K562 (cell line): ENCODE data around the gene RCC1. TPM values are rescaled to one million over a fixed set of nuclear protein-coding genes. Genes with fewer than 3 reads are reported as not detected.

Experiments
- DDX20 ChIP-seq: fragments of 450-650 bp; IDR thresholded peaks from 2 replicates; pipeline ENCODE4 v1.6.1; 2016; ENCODE audit warnings: missing genetic modification characterization, low read depth, mild to moderate bottlenecking, missing compliant biosample characterization, moderate library complexity
- ESRRA ChIP-seq: fragments of 450-650 bp; IDR thresholded peaks from 2 replicates; pipeline ENCODE4 v1.6.1; 2014; ENCODE audit warnings: low read depth, mild to moderate bottlenecking, moderate library complexity, borderline replicate concordance
- FUS ChIP-seq: fragments of 200-400 bp; formaldehyde crosslinking; optimal IDR thresholded peaks from 2 replicates; pipeline ENCODE3; 2017; ENCODE audit warnings: low read depth, low read length
- HLTF ChIP-seq: fragments of 450-650 bp; IDR thresholded peaks from 2 replicates; pipeline ENCODE4 v1.6.1; 2016
- L3MBTL2 ChIP-seq: fragments of 450-650 bp; IDR thresholded peaks from 2 replicates; pipeline ENCODE4 v1.6.1; 2016; ENCODE audit warnings: mild to moderate bottlenecking, moderate library complexity
- NRF1 ChIP-seq, 2 experiments: fragments of 450-650 bp; IDR thresholded peaks in 1 of 2; conservative IDR thresholded peaks in 1 of 2; 2 replicates each; pipeline ENCODE4 v1.6.1; 2014; ENCODE audit warnings: mild to moderate bottlenecking in 2 of 2
- SIX5 ChIP-seq, 2 experiments: IDR thresholded peaks; 2 replicates each; pipeline ENCODE4 v1.6.1; 2011; ENCODE audit warnings: low read length in 2 of 2, borderline replicate concordance in 1 of 2, low read depth in 1 of 2, mild to moderate bottlenecking in 1 of 2, moderate library complexity in 1 of 2; ENCODE audit not compliant: insufficient read depth in 1 of 2
- ZBTB1 ChIP-seq: sonication (generic); formaldehyde crosslinking; IDR thresholded peaks from 2 replicates; pipeline ENCODE4 v1.8.1; 2023; ENCODE audit warnings: missing genetic modification reagents, low read depth, mild to moderate bottlenecking, borderline replicate concordance
- ZNF165 ChIP-seq: fragments of 250-450 bp; sonication (Bioruptor Pico); IDR thresholded peaks from 2 replicates; pipeline ENCODE4 v1.4.0; 2020; ENCODE audit warnings: borderline replicate concordance
- polyA plus RNA-seq, 8 experiments: library from polyadenylated mRNA; depleted of rRNA in 4 of 8; stranded (reverse) in 5 of 8; unstranded in 3 of 8; fragments of >200 nt; fragmentation: Nextera tagmentation in 2 of 8; fragmentation: Illumina TruSeq in 1 of 8; extraction: Ambion mirVana in 2 of 8; extraction: Trizol in 1 of 8; gene quantifications; 2 replicates each; pipeline versions ENCODE4 v1.2.1 to v1.2.3, GENCODE V29; 2011 to 2014; ENCODE audit warnings: inconsistent platforms in 1 of 8, missing spikeins in 1 of 8
- total RNA-seq, 7 experiments: library from RNA; depleted of rRNA in 6 of 7; stranded (reverse); fragments of >200 nt in 6 of 7; fragmentation: Illumina TruSeq in 2 of 7; extraction: Trizol in 2 of 7; gene quantifications; 2 replicates each; pipeline versions ENCODE4 v1.2.1 to v1.2.3, GENCODE V29; 2011 to 2021; ENCODE audit warnings: low replicate concordance in 1 of 7
- TF ChIP-seq, protein P1 (sequence below): sonication (generic); formaldehyde crosslinking; IDR thresholded peaks from 2 replicates; pipeline ENCODE4 v1.8.0; 2022; ENCODE audit warnings: missing genetic modification reagents, mild to moderate bottlenecking, moderate library complexity, borderline replicate concordance
- TF ChIP-seq, protein P2 (sequence below): fragments of 450-650 bp; formaldehyde crosslinking; IDR thresholded peaks from 2 replicates; pipeline ENCODE4 v1.4.0; 2022; ENCODE audit warnings: missing genetic modification characterization
- TF ChIP-seq, protein P3 (sequence below): fragments of 450-650 bp; IDR thresholded peaks from 2 replicates; pipeline ENCODE4 v1.6.1; 2014; ENCODE audit warnings: low read depth, mild to moderate bottlenecking, moderate library complexity, borderline replicate concordance
- TF ChIP-seq, protein P4 (sequence below): sonication (generic); formaldehyde crosslinking; IDR thresholded peaks from 2 replicates; pipeline ENCODE4 v1.8.0; 2022; ENCODE audit warnings: missing genetic modification reagents, mild to moderate bottlenecking, borderline replicate concordance
- TF ChIP-seq, protein P5 (sequence below): sonication (generic); formaldehyde crosslinking; IDR thresholded peaks from 2 replicates; pipeline ENCODE4 v1.4.0; 2020; ENCODE audit warnings: mild to moderate bottlenecking, missing genetic modification reagents
- TF ChIP-seq, protein P6 (sequence below): fragments of 450-650 bp; IDR thresholded peaks from 2 replicates; pipeline ENCODE4 v1.6.1; 2018; ENCODE audit not compliant: partially characterized antibody

RCC1 gene
- total and polyA plus RNA-seq, 9 of the 15 experiments (the other 6 are each of a cell fraction or from before 2014, with no cell fraction given) = 16.4 to 202 (median 107) TPM

DNA sequence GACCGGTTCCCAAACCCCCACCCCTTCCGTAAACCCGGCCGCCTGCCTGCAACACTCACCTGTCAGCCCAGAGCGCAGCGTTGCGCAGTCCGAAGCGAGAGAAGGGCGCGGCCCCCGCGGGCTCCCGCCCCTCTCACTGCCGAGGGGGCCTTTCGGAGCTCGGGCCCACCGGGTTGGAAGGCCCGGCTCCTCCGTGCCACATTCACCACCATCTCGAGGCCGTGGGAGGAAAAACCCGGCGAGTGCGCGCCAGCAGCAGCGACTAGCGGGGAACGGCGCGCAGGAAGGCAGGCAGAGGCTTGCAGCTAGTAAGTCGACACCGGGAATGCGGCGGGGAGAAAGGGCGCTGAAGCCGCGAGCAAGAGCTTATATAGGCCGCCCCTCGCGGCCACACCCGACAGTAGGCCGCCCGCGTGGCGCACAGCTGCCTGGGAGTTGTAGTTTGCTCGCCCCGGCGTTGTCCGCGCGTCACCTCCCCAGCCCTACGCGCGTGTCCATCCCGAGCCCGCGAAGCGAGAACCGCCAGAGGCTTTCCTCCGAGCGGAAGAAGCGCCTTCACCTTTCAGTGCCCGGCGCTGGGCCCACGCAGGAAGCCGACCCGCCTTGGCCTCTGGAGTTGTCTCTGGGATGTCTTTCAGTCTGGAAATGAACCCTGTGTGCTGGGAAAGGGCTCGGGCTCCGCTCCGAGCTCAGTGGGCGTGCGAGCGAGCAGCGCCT, 75.8 kb downstream of the RCC1 start (continued):
- TF ChIP-seq ESRRA (peak; percentile 85), HLTF (peak; percentile 67; the same call in 1 of the 2 replicates), ZBTB1 (CRISPR knock-in tag) (0 out of 2 replicates have a peak, but pooled peaks have one; percentile 69), NRF1 (conservative IDR thresholded peaks at IDR 0.05 in 1 of 2, IDR thresholded peaks at IDR 0.05 in 1 of 2) (peak; percentile 80 to 84), FUS (peak; percentile 98), SIX5 (IDR thresholded peaks at IDR 0.05; ENCODE audit: borderline replicate concordance in 1 of 2, insufficient read depth in 1 of 2, low read depth in 1 of 2, low read length in 2 of 2) (peak; percentile 78 to 85), L3MBTL2 (peak; percentile 99), ZNF165 (CRISPR knock-in tag) (peak; percentile 44; the same call in 1 of the 2 replicates), DDX20 (no peak)
- TF ChIP-seq, protein P1, sequence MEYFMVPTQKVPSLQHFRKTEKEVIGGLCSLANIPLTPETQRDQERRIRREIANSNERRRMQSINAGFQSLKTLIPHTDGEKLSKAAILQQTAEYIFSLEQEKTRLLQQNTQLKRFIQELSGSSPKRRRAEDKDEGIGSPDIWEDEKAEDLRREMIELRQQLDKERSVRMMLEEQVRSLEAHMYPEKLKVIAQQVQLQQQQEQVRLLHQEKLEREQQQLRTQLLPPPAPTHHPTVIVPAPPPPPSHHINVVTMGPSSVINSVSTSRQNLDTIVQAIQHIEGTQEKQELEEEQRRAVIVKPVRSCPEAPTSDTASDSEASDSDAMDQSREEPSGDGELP (CRISPR knock-in tag) = peak; percentile 93; the same call in 1 of the 2 replicates
- TF ChIP-seq, protein P2, sequence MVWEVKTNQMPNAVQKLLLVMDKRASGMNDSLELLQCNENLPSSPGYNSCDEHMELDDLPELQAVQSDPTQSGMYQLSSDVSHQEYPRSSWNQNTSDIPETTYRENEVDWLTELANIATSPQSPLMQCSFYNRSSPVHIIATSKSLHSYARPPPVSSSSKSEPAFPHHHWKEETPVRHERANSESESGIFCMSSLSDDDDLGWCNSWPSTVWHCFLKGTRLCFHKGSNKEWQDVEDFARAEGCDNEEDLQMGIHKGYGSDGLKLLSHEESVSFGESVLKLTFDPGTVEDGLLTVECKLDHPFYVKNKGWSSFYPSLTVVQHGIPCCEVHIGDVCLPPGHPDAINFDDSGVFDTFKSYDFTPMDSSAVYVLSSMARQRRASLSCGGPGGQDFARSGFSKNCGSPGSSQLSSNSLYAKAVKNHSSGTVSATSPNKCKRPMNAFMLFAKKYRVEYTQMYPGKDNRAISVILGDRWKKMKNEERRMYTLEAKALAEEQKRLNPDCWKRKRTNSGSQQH (CRISPR knock-in tag) = peak; percentile 86; the same call in 1 of the 2 replicates
- TF ChIP-seq, protein P3, sequence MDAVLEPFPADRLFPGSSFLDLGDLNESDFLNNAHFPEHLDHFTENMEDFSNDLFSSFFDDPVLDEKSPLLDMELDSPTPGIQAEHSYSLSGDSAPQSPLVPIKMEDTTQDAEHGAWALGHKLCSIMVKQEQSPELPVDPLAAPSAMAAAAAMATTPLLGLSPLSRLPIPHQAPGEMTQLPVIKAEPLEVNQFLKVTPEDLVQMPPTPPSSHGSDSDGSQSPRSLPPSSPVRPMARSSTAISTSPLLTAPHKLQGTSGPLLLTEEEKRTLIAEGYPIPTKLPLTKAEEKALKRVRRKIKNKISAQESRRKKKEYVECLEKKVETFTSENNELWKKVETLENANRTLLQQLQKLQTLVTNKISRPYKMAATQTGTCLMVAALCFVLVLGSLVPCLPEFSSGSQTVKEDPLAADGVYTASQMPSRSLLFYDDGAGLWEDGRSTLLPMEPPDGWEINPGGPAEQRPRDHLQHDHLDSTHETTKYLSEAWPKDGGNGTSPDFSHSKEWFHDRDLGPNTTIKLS = peak; percentile 87
- TF ChIP-seq, protein P4, sequence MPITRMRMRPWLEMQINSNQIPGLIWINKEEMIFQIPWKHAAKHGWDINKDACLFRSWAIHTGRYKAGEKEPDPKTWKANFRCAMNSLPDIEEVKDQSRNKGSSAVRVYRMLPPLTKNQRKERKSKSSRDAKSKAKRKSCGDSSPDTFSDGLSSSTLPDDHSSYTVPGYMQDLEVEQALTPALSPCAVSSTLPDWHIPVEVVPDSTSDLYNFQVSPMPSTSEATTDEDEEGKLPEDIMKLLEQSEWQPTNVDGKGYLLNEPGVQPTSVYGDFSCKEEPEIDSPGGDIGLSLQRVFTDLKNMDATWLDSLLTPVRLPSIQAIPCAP (CRISPR knock-in tag) = peak; percentile 67; the same call in 1 of the 2 replicates
- TF ChIP-seq, protein P5, sequence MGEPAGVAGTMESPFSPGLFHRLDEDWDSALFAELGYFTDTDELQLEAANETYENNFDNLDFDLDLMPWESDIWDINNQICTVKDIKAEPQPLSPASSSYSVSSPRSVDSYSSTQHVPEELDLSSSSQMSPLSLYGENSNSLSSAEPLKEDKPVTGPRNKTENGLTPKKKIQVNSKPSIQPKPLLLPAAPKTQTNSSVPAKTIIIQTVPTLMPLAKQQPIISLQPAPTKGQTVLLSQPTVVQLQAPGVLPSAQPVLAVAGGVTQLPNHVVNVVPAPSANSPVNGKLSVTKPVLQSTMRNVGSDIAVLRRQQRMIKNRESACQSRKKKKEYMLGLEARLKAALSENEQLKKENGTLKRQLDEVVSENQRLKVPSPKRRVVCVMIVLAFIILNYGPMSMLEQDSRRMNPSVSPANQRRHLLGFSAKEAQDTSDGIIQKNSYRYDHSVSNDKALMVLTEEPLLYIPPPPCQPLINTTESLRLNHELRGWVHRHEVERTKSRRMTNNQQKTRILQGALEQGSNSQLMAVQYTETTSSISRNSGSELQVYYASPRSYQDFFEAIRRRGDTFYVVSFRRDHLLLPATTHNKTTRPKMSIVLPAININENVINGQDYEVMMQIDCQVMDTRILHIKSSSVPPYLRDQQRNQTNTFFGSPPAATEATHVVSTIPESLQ (CRISPR knock-in tag) = peak; percentile 24; the same call in 1 of the 2 replicates
- TF ChIP-seq, protein P6, sequence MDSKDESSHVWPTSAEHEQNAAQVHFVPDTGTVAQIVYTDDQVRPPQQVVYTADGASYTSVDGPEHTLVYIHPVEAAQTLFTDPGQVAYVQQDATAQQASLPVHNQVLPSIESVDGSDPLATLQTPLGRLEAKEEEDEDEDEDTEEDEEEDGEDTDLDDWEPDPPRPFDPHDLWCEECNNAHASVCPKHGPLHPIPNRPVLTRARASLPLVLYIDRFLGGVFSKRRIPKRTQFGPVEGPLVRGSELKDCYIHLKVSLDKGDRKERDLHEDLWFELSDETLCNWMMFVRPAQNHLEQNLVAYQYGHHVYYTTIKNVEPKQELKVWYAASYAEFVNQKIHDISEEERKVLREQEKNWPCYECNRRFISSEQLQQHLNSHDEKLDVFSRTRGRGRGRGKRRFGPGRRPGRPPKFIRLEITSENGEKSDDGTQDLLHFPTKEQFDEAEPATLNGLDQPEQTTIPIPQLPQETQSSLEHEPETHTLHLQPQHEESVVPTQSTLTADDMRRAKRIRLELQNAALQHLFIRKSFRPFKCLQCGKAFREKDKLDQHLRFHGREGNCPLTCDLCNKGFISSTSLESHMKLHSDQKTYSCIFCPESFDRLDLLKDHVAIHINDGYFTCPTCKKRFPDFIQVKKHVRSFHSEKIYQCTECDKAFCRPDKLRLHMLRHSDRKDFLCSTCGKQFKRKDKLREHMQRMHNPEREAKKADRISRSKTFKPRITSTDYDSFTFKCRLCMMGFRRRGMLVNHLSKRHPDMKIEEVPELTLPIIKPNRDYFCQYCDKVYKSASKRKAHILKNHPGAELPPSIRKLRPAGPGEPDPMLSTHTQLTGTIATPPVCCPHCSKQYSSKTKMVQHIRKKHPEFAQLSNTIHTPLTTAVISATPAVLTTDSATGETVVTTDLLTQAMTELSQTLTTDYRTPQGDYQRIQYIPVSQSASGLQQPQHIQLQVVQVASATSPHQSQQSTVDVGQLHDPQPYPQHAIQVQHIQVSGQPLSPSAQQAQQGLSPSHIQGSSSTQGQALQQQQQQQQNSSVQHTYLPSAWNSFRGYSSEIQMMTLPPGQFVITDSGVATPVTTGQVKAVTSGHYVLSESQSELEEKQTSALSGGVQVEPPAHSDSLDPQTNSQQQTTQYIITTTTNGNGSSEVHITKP = peak; percentile 56
